ENCODE results near the gene TPSD1. TPM values are rescaled to one million over a fixed set of nuclear protein-coding genes. Genes with fewer than 3 reads are reported as not detected.

The TPSD1 gene
- polyA plus RNA-seq, 1 experiment: not detected

DNA sequence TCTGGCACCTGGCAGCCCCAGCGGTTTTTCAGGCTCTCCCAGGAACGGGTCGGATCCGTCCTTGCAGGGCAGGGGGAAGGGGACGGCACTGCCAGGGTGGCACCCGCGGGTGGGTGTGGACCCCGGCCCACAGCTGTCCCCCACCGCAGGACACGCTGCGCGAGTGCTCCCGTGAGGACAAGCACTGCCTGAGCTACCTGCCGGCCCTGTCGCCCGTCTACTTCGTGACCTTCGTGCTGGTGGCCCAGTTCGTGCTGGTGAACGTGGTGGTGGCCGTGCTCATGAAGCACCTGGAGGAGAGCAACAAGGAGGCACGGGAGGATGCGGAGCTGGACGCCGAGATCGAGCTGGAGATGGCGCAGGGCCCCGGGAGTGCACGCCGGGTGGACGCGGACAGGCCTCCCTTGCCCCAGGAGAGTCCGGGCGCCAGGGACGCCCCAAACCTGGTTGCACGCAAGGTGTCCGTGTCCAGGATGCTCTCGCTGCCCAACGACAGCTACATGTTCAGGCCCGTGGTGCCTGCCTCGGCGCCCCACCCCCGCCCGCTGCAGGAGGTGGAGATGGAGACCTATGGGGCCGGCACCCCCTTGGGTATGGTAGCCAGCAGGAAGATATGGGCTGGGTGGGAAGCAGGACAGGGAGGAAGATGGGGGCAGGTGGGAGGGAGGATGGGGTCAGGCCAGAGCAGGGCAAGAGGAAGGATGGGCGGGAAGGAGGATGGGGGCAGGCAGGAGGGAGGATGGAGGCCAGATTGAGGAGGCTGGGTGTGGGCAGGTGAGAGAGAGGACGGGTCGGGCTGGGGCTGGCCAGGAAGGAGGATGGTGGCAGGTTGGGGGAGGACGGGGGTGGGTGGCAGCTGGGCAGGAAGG lies 37.6 kb upstream of the TPSD1 start:
- no peaks in the 10 kb centered on the region for H3K27me3 ChIP-seq (ENCODE audit: control insufficient read depth, insufficient read depth, low read length)
- TF ChIP-seq, protein P1, sequence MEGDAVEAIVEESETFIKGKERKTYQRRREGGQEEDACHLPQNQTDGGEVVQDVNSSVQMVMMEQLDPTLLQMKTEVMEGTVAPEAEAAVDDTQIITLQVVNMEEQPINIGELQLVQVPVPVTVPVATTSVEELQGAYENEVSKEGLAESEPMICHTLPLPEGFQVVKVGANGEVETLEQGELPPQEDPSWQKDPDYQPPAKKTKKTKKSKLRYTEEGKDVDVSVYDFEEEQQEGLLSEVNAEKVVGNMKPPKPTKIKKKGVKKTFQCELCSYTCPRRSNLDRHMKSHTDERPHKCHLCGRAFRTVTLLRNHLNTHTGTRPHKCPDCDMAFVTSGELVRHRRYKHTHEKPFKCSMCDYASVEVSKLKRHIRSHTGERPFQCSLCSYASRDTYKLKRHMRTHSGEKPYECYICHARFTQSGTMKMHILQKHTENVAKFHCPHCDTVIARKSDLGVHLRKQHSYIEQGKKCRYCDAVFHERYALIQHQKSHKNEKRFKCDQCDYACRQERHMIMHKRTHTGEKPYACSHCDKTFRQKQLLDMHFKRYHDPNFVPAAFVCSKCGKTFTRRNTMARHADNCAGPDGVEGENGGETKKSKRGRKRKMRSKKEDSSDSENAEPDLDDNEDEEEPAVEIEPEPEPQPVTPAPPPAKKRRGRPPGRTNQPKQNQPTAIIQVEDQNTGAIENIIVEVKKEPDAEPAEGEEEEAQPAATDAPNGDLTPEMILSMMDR (IDR thresholded peaks at IDR 0.05; ENCODE audit: low read depth, low read length): no peak
- no peak overlapping the region for H3K4me3 ChIP-seq (ENCODE audit: low read depth, low read length)
- CTCF ChIA-PET: interaction anchor here (0.7 kb wide), 1 partner anchor 115 kb away, joined by 5 read pairs; no protein-coding TSS in a partner anchor
- peaks cover under 1% of the 10 kb centered on the region; the same call in 1 of the 2 replicates for H3K9me3 ChIP-seq (ENCODE audit: control insufficient read depth, insufficient read depth, low read length)
- POLR2A ChIA-PET: no interaction called here
- no peak overlapping the region for H3K27ac ChIP-seq (ENCODE audit: low read depth, low read length)
- no peak for DNase-seq (ENCODE audit: low read depth, low spot score)

DNA sequence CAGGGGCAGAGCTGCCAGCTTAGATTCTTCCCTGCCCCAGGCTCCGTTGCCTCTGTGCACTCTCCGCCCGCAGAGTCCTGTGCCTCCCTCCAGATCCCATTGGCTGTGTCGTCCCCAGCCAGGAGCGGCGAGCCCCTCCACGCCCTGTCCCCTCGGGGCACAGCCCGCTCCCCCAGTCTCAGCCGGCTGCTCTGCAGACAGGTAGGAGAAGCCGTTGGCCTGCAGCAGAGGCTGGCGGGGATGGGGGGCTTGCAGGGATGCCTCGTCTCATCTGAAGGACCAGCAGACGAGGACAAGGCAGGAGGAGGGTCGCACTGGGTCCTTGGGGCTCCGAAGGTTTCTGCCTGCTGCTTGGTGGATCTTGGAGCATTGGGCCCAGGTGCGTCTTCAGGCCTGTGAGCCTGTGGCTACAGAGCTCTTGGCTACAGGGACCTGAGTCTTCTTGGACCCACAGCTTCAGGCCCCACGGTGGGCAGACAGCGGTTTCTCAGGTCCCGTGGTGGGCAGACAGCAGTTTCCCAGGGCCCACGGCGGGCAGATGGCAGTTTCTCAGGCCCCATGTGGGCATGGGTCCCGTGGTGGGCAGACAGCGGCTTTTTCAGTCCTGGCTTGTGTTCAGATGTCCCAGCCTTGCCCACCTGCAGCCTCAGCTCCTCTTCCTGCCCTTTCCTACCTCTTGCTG lies 36.8 kb upstream of the TPSD1 start:
- DNase-seq (ENCODE audit: low read depth, low spot score): no peak
- no peaks in the 10 kb centered on the region for H3K27me3 ChIP-seq (ENCODE audit: control insufficient read depth, insufficient read depth, low read length)
- TF ChIP-seq, protein P1 (IDR thresholded peaks at IDR 0.05; ENCODE audit: low read depth, low read length): no peak
- CTCF ChIA-PET: no interaction called here
- no peak overlapping the region for H3K4me3 ChIP-seq (ENCODE audit: low read depth, low read length)
- H3K27ac ChIP-seq (ENCODE audit: low read depth, low read length): no peak overlapping the region
- POLR2A ChIA-PET: no interaction called here
- no peaks in the 10 kb centered on the region; the same call in 1 of the 2 replicates for H3K9me3 ChIP-seq (ENCODE audit: control insufficient read depth, insufficient read depth, low read length)

DNA sequence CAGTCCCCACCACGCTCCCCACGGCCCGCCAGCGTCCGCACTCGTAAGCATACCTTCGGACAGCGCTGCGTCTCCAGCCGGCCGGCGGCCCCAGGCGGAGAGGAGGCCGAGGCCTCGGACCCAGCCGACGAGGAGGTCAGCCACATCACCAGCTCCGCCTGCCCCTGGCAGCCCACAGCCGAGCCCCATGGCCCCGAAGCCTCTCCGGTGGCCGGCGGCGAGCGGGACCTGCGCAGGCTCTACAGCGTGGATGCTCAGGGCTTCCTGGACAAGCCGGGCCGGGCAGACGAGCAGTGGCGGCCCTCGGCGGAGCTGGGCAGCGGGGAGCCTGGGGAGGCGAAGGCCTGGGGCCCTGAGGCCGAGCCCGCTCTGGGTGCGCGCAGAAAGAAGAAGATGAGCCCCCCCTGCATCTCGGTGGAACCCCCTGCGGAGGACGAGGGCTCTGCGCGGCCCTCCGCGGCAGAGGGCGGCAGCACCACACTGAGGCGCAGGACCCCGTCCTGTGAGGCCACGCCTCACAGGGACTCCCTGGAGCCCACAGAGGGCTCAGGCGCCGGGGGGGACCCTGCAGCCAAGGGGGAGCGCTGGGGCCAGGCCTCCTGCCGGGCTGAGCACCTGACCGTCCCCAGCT lies 35.7 kb upstream of the TPSD1 start:
- H3K9me3 ChIP-seq (ENCODE audit: control insufficient read depth, insufficient read depth, low read length): no peaks in the 10 kb centered on the region; the same call in 1 of the 2 replicates
- H3K27me3 ChIP-seq (ENCODE audit: control insufficient read depth, insufficient read depth, low read length): no peaks in the 10 kb centered on the region
- H3K4me3 ChIP-seq (ENCODE audit: low read depth, low read length): no peak overlapping the region
- TF ChIP-seq, protein P1 (IDR thresholded peaks at IDR 0.05; ENCODE audit: low read depth, low read length): no peak
- no peak for DNase-seq (ENCODE audit: low read depth, low spot score)
- ChIA-PET CTCF (no interaction called here), POLR2A (no interaction called here)
- H3K27ac ChIP-seq (ENCODE audit: low read depth, low read length): no peak overlapping the region

DNA sequence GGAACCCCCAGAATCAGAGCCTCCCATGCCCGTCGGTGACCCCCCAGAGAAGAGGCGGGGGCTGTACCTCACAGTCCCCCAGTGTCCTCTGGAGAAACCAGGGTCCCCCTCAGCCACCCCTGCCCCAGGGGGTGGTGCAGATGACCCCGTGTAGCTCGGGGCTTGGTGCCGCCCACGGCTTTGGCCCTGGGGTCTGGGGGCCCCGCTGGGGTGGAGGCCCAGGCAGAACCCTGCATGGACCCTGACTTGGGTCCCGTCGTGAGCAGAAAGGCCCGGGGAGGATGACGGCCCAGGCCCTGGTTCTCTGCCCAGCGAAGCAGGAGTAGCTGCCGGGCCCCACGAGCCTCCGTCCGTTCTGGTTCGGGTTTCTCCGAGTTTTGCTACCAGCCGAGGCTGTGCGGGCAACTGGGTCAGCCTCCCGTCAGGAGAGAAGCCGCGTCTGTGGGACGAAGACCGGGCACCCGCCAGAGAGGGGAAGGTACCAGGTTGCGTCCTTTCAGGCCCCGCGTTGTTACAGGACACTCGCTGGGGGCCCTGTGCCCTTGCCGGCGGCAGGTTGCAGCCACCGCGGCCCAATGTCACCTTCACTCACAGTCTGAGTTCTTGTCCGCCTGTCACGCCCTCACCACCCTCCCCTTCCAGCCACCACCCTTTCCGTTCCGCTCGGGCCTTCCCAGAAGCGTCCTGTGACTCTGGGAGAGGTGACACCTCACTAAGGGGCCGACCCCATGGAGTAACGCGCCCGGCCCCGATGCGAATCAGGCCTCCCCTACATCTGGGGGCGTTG lies 34.8 kb upstream of the TPSD1 start:
- no peak for DNase-seq (ENCODE audit: low read depth, low spot score)
- H3K4me3 ChIP-seq (ENCODE audit: low read depth, low read length): no peak overlapping the region
- no peak overlapping the region for H3K27ac ChIP-seq (ENCODE audit: low read depth, low read length)
- no peaks in the 10 kb centered on the region; the same call in 1 of the 2 replicates for H3K9me3 ChIP-seq (ENCODE audit: control insufficient read depth, insufficient read depth, low read length)
- TF ChIP-seq, protein P1 (IDR thresholded peaks at IDR 0.05; ENCODE audit: low read depth, low read length): no peak
- no peaks in the 10 kb centered on the region for H3K27me3 ChIP-seq (ENCODE audit: control insufficient read depth, insufficient read depth, low read length)
- ChIA-PET POLR2A (no interaction called here), CTCF (no interaction called here)
